AG10803 (cell line): ENCODE results near the gene CTDSP2.
"Not testable (repeated sequence)": the region's sequence is repeated elsewhere in the genome, so short reads cannot be mapped to it uniquely, and the experiment has no call there.

Experiments used
- DNase-seq: peaks from one replicate; pipeline ENCODE4 v3.0.0; 2010; ENCODE audit warnings: low read depth
- H3K4me3 ChIP-seq: 2 replicates; pipeline ENCODE4 v1.5.1; 2011; ENCODE audit warnings: mild to moderate bottlenecking, low read length, control low read depth
- CTCF ChIP-seq: conservative IDR thresholded peaks from 2 replicates; pipeline ENCODE4 v1.5.1; 2011; ENCODE audit warnings: mild to moderate bottlenecking, low read length, control low read depth, inconsistent platforms

CTDSP2 gene

GRCh38 chr12:57823908-57824640, 22.5 kb downstream of the CTDSP2 start:
- TF ChIP-seq CTCF, result no peak
- DNase-seq, result no peak

GRCh38 chr12:57823131-57823907, 23.2 kb downstream of the CTDSP2 start:
- no peak for TF ChIP-seq CTCF
- no peak for DNase-seq
- no peak overlapping the region for H3K4me3 ChIP-seq

More at GRCh38 chr12:57823908-57824640, 22.5 kb downstream of the CTDSP2 start:
- no peak overlapping the region for H3K4me3 ChIP-seq

- TF ChIP-seq CTCF, result no peak
Measured at GRCh38 chr12:57822392-57823130, 24.0 kb downstream of the CTDSP2 start.

GRCh38 chr12:57821474-57822214, 24.9 kb downstream of the CTDSP2 start:
- H3K4me3 ChIP-seq, result no peak overlapping the region
- no peak for TF ChIP-seq CTCF
- DNase-seq, result no peak

More at GRCh38 chr12:57822392-57823130, 24.0 kb downstream of the CTDSP2 start:
- H3K4me3 ChIP-seq, result no peak overlapping the region
- no peak for DNase-seq

GRCh38 chr12:57821015-57821414, 25.5 kb downstream of the CTDSP2 start:
- DNase-seq, H3K4me3 ChIP-seq: not testable (repeated sequence)

- not testable (repeated sequence) for H3K4me3 ChIP-seq, DNase-seq
Measured at GRCh38 chr12:57820119-57820518, 26.4 kb downstream of the CTDSP2 start.

GRCh38 chr12:57817990-57818331, 28.6 kb downstream of the CTDSP2 start:
- not testable (repeated sequence) for DNase-seq, H3K4me3 ChIP-seq

- no peak for TF ChIP-seq CTCF
- H3K4me3 ChIP-seq, result no peak overlapping the region
- DNase-seq, result no peak
Measured at GRCh38 chr12:57817261-57817989, 29.1 kb downstream of the CTDSP2 start.
